Esophagus muscularis mucosa (tissue), 4 donors: ENCODE measurements around the gene TTI1.

ENCODE experiments used
- EP300 ChIP-seq: sonication (generic); formaldehyde crosslinking; IDR thresholded peaks from one replicate; pipeline ENCODE4 v1.6.1; 2017; ENCODE audit warnings: antibody characterized with exemption
- POLR2A ChIP-seq: fragments of 450-650 bp; IDR thresholded peaks from one replicate; pipeline ENCODE4 v1.6.1; 2017; ENCODE audit warnings: antibody characterized with exemption, moderate library complexity, mild to moderate bottlenecking, low read depth
- POLR2AphosphoS5 ChIP-seq, 2 donors: sonication (generic); formaldehyde crosslinking; IDR thresholded peaks; one replicate each; pipeline ENCODE4 v1.6.1; 2017; ENCODE audit warnings: antibody characterized with exemption in 2 of 2
- TF ChIP-seq, protein P1 (sequence below), 3 experiments: fragments of 200-600 bp in 2 of 3; fragments of 450-650 bp in 1 of 3; sonication (generic) in 2 of 3; IDR thresholded peaks; one replicate each; pipeline ENCODE4 v1.5.1; 2017 to 2019; ENCODE audit warnings: antibody characterized with exemption in 3 of 3, mild to moderate bottlenecking in 2 of 3, moderate library complexity in 1 of 3

DNA sequence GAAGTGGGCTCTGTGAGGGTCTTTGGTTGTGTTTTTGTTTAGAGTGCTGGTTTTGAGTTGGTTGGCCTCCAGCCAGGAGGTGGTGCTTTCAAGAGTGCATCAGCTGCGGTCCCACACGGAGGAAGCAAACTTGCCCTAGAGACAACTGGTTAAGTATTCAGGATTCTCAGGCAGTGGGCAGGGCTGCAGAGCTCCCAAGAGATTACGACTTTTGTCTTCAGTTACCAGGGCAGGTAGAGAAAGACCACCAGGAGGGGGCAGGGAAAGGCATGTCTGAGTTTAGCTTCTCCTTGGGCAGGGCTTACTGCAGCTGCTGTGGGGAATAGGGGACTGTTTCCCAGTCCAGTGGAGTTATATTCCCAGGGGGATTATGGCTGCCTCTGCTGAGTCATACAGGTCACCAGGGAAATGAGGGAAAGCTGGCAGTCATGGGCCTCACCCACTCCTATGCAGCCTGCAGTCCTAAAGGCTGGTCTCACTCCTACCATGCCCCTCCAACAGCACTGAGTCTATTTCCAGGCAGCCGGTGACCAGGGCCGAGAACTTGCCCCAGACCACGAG, 64.3 kb downstream of the TTI1 start:
- TF ChIP-seq, protein P1, sequence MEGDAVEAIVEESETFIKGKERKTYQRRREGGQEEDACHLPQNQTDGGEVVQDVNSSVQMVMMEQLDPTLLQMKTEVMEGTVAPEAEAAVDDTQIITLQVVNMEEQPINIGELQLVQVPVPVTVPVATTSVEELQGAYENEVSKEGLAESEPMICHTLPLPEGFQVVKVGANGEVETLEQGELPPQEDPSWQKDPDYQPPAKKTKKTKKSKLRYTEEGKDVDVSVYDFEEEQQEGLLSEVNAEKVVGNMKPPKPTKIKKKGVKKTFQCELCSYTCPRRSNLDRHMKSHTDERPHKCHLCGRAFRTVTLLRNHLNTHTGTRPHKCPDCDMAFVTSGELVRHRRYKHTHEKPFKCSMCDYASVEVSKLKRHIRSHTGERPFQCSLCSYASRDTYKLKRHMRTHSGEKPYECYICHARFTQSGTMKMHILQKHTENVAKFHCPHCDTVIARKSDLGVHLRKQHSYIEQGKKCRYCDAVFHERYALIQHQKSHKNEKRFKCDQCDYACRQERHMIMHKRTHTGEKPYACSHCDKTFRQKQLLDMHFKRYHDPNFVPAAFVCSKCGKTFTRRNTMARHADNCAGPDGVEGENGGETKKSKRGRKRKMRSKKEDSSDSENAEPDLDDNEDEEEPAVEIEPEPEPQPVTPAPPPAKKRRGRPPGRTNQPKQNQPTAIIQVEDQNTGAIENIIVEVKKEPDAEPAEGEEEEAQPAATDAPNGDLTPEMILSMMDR (IDR thresholded peaks at IDR 0.05) = no peak
- TF ChIP-seq POLR2A (no peak), EP300 (no peak), POLR2AphosphoS5 (IDR thresholded peaks at IDR 0.05) (no peak)
